GM12892 (cell line): Measurements from ENCODE around the gene LINC01488.

Experiments used
- POLR2A ChIP-seq: IDR thresholded peaks from 2 replicates; pipeline ENCODE4 v1.6.1; 2011; ENCODE audit warnings: low read depth, low read length, control low read depth
- POLR2AphosphoS5 ChIP-seq: IDR thresholded peaks from 2 replicates; pipeline ENCODE4 v1.6.1; 2011; ENCODE audit warnings: low read depth, low read length, control low read depth

GRCh38 chr11:69538854-69539253, 57.4 kb downstream of the LINC01488 start:
- TF ChIP-seq POLR2AphosphoS5 (no peak), POLR2A (no peak)
